Heart left ventricle (tissue), 13 donors: Measurements from ENCODE around the gene PCDHGA1.

ENCODE experiments used
- POLR2A ChIP-seq, 2 donors: fragments of 450-650 bp; IDR thresholded peaks; one replicate each; pipeline ENCODE4 v1.6.1; 2017; ENCODE audit warnings: antibody characterized with exemption in 2 of 2, mild to moderate bottlenecking in 2 of 2, moderate library complexity in 2 of 2
- TF ChIP-seq, protein P1 (sequence below), 12 donors: fragments of 200-600 bp; sonication (generic) in 4 of 12; IDR thresholded peaks; one replicate each; pipeline versions ENCODE4 v1.5.0 to v1.8.0; 2018 to 2022; ENCODE audit warnings: antibody characterized with exemption in 12 of 12, mild to moderate bottlenecking in 5 of 12
- donor health status: ischemic (EF 13 %, LVEDD 7.1; RV severe dilation, severe dysfunction).
- donor health status: DM: no; HTN: yes; CAD: no.
- donor health status: DM: no; HTN: no; CAD: no.
- donor health status: ischemic (EF 25% LVEDD 6.9; RV normal size, moderate dysfunction).
- donor health status: ischemic (EF 25% LVEDD 5.7; RV mildly dilated, moderate dysfunction).
- donor health status: ischemic (EF 35%, LVEDD 5.7; RV mildly dilated, moderate dysfunction).
- donor health status: nonischemic (EF 11% LVEDD 7.7; RV severe dilation, severe dysfunction).
- donor health status: DM: yes; HTN: yes; CAD: no.
- donor health status: PGD.
- donor health status: ischemic (EF 29% LVEDD 5.4; RV normal size, mild dysfunction).
- donor health status: nonischemic (EF 23%, LVEDD 6.1; RV moderate dilation, normal function).

DNA sequence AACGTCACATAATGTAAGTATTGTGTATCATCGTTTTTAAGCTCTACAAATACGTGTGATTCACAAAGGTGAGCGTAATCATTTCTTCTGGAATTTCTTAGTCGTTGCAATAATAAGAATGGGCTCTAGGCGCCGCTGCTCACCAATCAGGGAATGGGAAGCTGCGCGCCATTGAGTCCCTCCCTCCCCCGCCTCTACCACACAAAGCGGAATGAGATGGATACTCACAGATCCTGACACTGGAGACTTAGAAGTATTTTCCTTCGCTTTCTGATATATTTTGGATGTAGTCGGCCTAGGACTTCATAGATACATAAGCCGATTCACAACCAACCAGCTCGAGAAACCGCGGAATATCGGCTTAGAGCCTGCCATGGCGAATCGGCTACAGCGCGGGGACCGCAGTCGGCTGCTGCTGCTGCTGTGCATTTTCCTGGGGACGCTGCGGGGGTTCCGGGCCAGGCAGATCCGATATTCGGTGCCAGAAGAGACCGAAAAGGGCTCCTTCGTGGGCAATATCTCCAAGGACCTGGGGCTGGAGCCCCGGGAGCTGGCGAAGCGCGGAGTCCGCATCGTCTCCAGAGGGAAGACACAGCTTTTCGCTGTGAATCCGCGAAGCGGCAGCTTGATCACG lies 90.7 kb downstream of the PCDHGA1 start, which contains the start of gene PCDHGA11:
- TF ChIP-seq, protein P1, sequence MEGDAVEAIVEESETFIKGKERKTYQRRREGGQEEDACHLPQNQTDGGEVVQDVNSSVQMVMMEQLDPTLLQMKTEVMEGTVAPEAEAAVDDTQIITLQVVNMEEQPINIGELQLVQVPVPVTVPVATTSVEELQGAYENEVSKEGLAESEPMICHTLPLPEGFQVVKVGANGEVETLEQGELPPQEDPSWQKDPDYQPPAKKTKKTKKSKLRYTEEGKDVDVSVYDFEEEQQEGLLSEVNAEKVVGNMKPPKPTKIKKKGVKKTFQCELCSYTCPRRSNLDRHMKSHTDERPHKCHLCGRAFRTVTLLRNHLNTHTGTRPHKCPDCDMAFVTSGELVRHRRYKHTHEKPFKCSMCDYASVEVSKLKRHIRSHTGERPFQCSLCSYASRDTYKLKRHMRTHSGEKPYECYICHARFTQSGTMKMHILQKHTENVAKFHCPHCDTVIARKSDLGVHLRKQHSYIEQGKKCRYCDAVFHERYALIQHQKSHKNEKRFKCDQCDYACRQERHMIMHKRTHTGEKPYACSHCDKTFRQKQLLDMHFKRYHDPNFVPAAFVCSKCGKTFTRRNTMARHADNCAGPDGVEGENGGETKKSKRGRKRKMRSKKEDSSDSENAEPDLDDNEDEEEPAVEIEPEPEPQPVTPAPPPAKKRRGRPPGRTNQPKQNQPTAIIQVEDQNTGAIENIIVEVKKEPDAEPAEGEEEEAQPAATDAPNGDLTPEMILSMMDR (IDR thresholded peaks at IDR 0.05): peak; percentile 28 to 57 (median 48)
- TF ChIP-seq POLR2A (IDR thresholded peaks at IDR 0.05): no peak
